Adipocyte (in vitro differentiated cells): ENCODE results near the gene EXPH5.
"Not testable (repeated sequence)": the region's sequence is repeated elsewhere in the genome, so short reads cannot be mapped to it uniquely, and the experiment has no call there.

Experiments used
- DNase-seq: peaks from one replicate; pipeline ENCODE4 v3.0.0-alpha.2; 2015; ENCODE audit warnings: low read depth
- H3K27me3 ChIP-seq: replicated peaks from 2 replicates; pipeline ENCODE4 v1.7.0; 2013; ENCODE audit warnings: mild to moderate bottlenecking, low read length, moderate library complexity; ENCODE audit not compliant: control insufficient read depth, insufficient read depth
- H3K36me3 ChIP-seq: 2 replicates; pipeline ENCODE4 v1.7.0; 2013; ENCODE audit warnings: low read length, mild to moderate bottlenecking, moderate library complexity; ENCODE audit not compliant: control insufficient read depth, insufficient read depth, severe bottlenecking
- H3K4me1 ChIP-seq: 2 replicates; pipeline ENCODE4 v1.7.0; 2013; ENCODE audit warnings: mild to moderate bottlenecking, low read length, moderate library complexity; ENCODE audit not compliant: control insufficient read depth, insufficient read depth
- H3K4me3 ChIP-seq: 2 replicates; pipeline ENCODE4 v1.7.0; 2013; ENCODE audit warnings: mild to moderate bottlenecking, low read length, moderate library complexity
- H3K9ac ChIP-seq: 2 replicates; pipeline ENCODE4 v1.7.0; 2013; ENCODE audit warnings: mild to moderate bottlenecking, low read length, moderate library complexity
- H3K9me3 ChIP-seq: 2 replicates; pipeline ENCODE4 v1.7.0; 2013; ENCODE audit warnings: mild to moderate bottlenecking, low read length, moderate library complexity; ENCODE audit not compliant: control insufficient read depth

Gene EXPH5

DNA sequence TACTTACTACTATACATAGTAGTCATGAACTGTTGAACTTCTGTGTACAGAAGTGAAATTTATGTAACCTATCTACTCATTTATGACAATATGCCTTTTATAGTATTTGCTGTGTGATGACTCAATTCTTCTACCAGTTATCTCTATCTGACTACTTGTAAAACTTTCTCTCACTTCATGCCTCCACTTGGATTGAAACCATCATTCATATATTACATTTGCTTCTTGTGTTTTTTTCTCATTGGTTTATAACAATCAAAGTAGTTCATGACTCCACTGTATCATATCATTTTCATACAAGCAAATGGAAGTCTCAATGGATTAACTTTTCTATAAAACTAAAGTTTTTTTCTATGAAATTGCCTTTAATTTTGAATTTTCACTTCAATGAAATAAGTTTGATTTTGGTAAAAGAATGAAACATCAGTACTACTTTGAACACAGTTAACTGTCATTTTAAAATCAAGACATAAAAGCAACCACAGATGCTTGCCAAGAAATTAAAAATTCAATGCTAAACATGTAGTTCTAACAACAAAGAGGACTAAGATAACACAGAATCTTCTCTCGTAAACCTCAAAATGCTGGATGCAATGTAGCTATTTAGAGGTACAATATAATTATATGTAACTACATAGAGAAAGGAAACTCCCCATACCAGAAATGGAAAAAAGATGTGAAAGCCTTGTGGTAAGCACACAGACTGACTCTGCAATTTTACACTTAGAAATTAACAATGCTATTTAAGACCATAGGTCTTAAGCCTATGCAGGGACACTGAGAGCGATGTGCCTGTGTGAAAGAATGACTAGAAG is 27.6 kb upstream of the EXPH5 start:
- DNase-seq: no peak
- Histone ChIP-seq H3K9ac (no peak overlapping the region), H3K9me3 (no peaks in the 10 kb centered on the region), H3K36me3 (no peaks in the 10 kb centered on the region), H3K4me1 (no peaks in the 10 kb centered on the region), H3K27me3 (no peaks in the 10 kb centered on the region), H3K4me3 (no peak overlapping the region)

GRCh38 chr11:108618529-108618928 is 25.0 kb upstream of the EXPH5 start:
- Histone ChIP-seq H3K36me3 (no peaks in the 10 kb centered on the region), H3K9me3 (no peaks in the 10 kb centered on the region), H3K9ac (no peak overlapping the region), H3K4me1 (no peaks in the 10 kb centered on the region), H3K27me3 (no peaks in the 10 kb centered on the region), H3K4me3 (no peak overlapping the region)
- peak; percentile 56 for DNase-seq

DNA sequence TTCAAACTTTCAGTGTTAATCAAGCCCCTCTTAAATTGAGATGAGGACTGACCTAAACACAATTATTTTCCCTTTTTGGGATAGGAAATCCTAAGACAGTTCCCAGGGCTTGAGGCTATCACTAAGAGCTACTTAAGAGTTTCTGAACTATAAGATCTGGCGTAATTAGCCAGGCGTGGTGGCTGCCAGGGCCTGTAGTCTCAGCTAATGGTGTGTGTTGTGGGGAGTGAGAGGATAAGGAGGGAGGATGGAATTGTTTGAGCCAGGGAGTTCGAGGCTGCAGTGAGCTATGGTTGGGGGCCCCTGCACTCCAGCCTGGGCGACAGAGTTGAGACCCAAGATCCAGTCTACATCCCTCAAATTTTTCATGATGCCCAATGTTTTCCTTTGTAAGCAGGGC is 23.5 kb upstream of the EXPH5 start:
- no peak for DNase-seq
- H3K4me3 ChIP-seq: no peak overlapping the region
- H3K4me1 ChIP-seq: no peaks in the 10 kb centered on the region
- H3K27me3 ChIP-seq: no peaks in the 10 kb centered on the region
- no peak overlapping the region for H3K9ac ChIP-seq
- no peaks in the 10 kb centered on the region for H3K36me3 ChIP-seq
- H3K9me3 ChIP-seq: no peaks in the 10 kb centered on the region

DNA sequence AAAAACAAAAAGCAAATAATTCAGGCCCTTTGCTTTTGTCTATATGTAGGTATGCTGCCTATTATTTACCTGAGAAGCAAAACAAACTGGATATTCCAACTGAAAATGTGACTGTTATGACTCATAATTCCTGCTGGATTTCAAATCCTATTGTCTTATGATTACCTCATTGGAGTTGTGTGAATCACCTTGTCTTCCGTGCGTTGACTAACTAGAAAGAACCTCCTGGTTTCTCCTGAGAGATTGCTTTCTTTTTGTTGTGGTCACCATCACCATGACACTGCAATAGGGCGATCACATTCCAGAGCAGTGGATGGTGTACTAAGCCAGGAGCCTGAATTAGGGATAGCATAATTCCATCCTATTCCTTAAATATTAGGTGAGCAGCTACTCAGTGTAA is 23.0 kb upstream of the EXPH5 start:
- H3K9ac ChIP-seq: no peak overlapping the region
- no peaks in the 10 kb centered on the region for H3K9me3 ChIP-seq
- no peaks in the 10 kb centered on the region for H3K27me3 ChIP-seq
- no peak overlapping the region for H3K4me3 ChIP-seq
- H3K4me1 ChIP-seq: no peaks in the 10 kb centered on the region
- no peaks in the 10 kb centered on the region for H3K36me3 ChIP-seq
- DNase-seq: peak; percentile 27

DNA sequence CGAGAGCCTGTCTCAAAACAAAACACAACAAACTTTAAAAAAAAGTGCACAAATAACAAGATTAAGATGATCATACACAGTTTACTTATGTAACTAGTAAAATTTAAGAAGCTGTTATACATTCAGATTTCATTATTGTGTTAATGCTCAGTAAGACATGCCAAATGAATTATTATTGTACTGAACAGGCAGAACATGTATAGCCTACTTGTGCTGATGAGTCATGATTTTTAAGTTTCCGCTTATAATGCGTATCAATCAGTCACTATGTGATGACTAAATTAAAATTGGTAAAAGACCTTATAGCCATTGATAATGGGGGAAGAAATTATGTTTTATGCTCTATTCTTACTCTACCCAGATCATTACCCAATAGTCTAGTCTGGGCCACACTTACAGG is 20.5 kb upstream of the EXPH5 start:
- no peaks in the 10 kb centered on the region for H3K27me3 ChIP-seq
- no peak for DNase-seq
- H3K36me3 ChIP-seq: no peaks in the 10 kb centered on the region
- no peaks in the 10 kb centered on the region for H3K4me1 ChIP-seq
- no peak overlapping the region for H3K9ac ChIP-seq
- no peaks in the 10 kb centered on the region for H3K9me3 ChIP-seq
- no peak overlapping the region for H3K4me3 ChIP-seq

- H3K27me3 ChIP-seq: no peaks in the 10 kb centered on the region
- DNase-seq: no peak
- no peaks in the 10 kb centered on the region for H3K4me1 ChIP-seq
- no peaks in the 10 kb centered on the region for H3K9me3 ChIP-seq
- no peak overlapping the region for H3K9ac ChIP-seq
- H3K4me3 ChIP-seq: no peak overlapping the region
- H3K36me3 ChIP-seq: no peaks in the 10 kb centered on the region
Observed at GRCh38 chr11:108609682-108610081, 16.1 kb upstream of the EXPH5 start.

- DNase-seq: no peak
Observed at GRCh38 chr11:108608548-108608947, 15.0 kb upstream of the EXPH5 start.

DNA sequence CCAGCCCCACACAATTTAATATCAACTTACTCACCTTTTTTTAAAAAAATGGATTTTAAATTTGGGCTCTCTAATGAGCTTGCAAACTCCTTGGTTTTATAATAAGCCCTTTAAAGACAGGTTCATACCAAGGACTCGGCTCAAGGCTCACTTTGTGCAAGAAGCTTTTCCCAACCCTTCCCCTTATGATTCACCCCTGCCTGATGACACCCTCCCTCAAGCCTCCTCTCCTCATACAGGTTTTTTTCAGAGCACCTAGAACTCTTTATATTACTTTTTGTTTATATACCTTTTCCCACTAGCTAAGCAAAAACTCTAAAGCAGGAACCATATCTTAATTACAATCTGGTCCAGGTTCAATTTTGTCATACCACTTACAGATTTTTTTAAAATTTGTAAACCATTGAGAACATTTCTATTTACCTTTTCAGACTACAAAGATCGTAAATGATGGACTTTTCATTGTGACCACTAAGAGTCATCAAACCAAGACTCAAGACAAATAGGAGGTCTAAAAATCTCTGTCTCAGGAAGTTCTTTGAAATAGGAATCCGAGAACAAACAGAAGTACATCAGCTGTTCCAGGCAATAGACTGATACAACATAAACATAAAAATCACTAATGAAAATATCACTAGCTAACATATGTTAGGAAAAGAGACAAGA is 13.1 kb upstream of the EXPH5 start:
- peaks cover 4% of the 10 kb centered on the region for H3K27me3 ChIP-seq
- no peaks in the 10 kb centered on the region for H3K4me1 ChIP-seq
- no peaks in the 10 kb centered on the region for H3K9me3 ChIP-seq
- no peak overlapping the region for H3K4me3 ChIP-seq
- H3K36me3 ChIP-seq: no peaks in the 10 kb centered on the region
- no peak overlapping the region for H3K9ac ChIP-seq
- no peak for DNase-seq

More at GRCh38 chr11:108608548-108608947, 15.0 kb upstream of the EXPH5 start:
- H3K27me3 ChIP-seq: peaks cover 4% of the 10 kb centered on the region
- no peaks in the 10 kb centered on the region for H3K36me3 ChIP-seq
- H3K9me3 ChIP-seq: no peaks in the 10 kb centered on the region
- no peak overlapping the region for H3K9ac ChIP-seq
- H3K4me3 ChIP-seq: no peak overlapping the region
- H3K4me1 ChIP-seq: no peaks in the 10 kb centered on the region

GRCh38 chr11:108606070-108606469 is 12.5 kb upstream of the EXPH5 start:
- H3K4me3 ChIP-seq: no peak overlapping the region
- H3K4me1 ChIP-seq: no peaks in the 10 kb centered on the region
- no peaks in the 10 kb centered on the region for H3K36me3 ChIP-seq
- no peak for DNase-seq
- peaks cover 4% of the 10 kb centered on the region for H3K27me3 ChIP-seq
- no peak overlapping the region for H3K9ac ChIP-seq
- no peaks in the 10 kb centered on the region for H3K9me3 ChIP-seq

DNA sequence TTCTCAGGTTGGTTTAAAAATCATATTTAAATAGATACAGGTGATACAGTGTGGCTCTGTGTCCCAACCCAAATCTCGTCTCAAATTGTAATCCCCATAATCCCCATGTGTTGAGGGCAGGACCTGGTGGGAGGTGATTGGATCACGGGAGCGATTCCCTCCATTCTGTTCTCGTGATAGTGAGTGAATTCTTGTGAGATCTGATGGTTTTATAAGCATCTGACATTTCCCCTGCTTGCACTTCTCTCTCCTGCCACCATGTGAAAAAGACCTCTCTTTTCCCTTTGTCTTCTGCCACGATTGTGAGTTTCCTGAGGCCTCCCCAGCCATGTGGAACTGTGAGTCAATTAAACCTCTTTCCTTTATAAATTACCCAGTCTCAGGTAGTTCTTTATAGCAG is 9.2 kb upstream of the EXPH5 start:
- H3K4me1 ChIP-seq, H3K27me3 ChIP-seq, H3K4me3 ChIP-seq, DNase-seq, H3K36me3 ChIP-seq, H3K9ac ChIP-seq, H3K9me3 ChIP-seq: not testable (repeated sequence)

GRCh38 chr11:108601150-108601549 is 7.6 kb upstream of the EXPH5 start:
- Histone ChIP-seq H3K9me3 (no peaks in the 10 kb centered on the region), H3K4me1 (peaks cover 10% of the 10 kb centered on the region), H3K9ac (no peak overlapping the region), H3K4me3 (no peak overlapping the region), H3K36me3 (no peaks in the 10 kb centered on the region), H3K27me3 (peaks cover 4% of the 10 kb centered on the region)
- no peak for DNase-seq
